Fibroblast of gingiva (primary cell): ENCODE measurements around the gene CDV3.

Experiments used
- DNase-seq: peaks from one replicate; pipeline ENCODE4 v3.0.0-alpha.2; 2011; ENCODE audit warnings: low read depth

Gene CDV3

GRCh38 chr3:133568294-133569014 is 5.0 kb upstream of the CDV3 start:
- DNase-seq, result peak; percentile 66

DNA sequence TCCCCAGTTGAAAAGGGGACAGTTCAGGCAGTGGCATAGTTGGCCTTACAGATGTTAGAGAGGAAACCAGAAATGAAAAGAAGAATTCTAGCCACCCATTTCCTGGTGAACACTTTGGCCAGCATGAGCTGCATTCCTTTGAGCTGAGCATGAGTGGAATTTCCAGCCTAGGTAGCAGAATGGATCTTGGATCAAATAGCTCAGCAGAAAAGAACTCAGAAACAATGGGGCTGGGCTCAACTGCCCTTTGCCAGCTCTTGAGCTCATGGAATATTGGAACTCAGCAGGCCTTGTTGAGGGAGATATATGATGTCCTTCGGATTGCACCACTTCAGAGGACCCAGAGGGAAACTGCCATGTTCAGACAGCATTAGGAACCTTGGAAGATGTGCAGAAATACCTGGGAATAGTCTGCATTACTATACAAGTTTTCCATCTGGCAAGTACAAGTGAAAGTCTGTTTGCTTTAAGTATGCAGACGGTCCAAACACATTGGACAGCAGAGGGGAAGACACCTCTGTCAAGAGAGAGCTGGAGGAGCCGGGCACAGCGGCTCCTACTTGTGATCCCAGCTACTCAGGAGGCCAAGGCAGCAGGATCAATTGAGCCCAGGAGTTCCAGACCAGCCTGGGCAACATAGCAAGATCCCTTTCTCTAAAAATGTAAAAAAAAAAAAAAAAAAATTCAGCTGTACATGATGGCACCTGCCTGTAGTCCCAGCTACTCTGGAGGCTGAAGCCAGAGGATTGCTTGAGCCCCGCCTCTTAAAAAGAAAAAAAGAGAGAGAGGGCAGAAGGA is 3.1 kb upstream of the CDV3 start:
- peak; percentile 88 for DNase-seq

GRCh38 chr3:133570937-133571320 is 2.6 kb upstream of the CDV3 start:
- DNase-seq, result peak; percentile 52

DNA sequence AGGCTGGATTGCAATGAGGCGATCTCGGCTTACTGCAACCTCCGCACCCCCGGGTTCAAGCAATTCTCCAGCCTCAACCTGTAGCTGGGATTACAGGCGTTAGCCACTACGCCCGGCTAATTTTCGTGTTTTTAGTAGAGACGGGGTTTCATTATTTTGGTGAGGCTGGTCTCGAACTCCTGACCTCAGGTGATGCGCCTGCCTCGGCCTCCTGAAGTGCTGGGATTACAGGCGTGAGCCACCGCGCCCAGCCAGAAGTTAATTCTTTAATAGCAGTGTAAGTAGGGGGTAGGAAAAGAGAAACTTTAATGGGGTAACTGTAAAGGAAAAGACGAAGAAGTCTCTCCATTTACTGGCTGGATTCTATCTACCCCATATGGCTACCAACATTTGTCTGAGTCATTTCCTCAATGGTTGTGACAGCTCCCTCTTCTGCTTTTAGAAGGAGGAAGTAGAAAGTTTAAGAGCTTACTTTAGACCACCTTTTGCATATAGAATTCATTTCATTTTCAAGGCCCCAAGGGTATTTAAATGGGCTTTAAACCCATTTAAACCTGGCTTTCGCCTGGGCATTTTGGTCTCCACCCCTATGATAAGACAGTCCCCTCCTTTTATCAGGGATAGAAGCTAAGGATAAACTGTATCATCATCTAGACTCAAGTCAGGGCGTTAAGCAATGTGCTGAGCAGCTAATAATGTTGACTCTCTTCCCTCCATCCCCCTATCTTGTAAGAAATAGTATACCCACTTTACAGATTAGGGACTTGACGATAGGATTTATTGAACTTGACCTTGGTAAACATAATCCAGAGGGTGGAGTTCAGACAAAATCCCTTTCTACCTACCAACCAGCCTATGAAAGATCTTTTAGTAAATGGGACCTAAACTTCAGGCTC is 1.1 kb upstream of the CDV3 start:
- peak; percentile 7 for DNase-seq

DNA sequence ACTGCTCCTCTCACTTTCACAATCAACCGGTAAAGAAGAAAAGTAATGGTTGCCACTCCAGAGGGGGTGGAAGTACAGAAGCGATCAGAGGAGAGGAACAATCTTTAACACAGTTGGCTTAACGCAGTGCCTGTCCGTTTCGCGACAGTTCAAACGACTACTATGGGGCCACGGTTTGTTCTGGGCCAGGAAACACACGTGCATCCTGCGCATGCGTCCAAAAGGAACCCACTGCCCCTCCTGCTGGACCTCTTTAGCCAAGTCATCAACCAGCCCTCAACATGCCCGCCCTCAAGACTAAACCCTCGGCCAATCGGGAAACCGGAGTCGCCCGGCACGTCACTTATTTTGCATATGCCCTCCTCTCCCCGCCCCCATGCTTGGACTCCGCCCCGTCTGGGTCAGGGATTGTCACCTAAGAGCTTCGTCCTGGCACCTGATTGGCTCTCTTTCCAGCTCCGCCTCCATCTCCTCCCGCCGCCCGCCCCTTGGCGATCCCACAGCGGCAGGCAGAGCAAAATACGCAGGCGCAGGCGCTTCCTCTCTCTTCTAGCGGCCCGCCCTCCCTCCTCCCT is 345 bp upstream of the CDV3 start:
- DNase-seq, result peak; percentile 100

- DNase-seq, result peak; percentile 53
Observed at GRCh38 chr3:133574260-133574881, 885 bp downstream of the CDV3 start.

- no peak for DNase-seq
Observed at GRCh38 chr3:133575086-133575485, 1.6 kb downstream of the CDV3 start.

DNA sequence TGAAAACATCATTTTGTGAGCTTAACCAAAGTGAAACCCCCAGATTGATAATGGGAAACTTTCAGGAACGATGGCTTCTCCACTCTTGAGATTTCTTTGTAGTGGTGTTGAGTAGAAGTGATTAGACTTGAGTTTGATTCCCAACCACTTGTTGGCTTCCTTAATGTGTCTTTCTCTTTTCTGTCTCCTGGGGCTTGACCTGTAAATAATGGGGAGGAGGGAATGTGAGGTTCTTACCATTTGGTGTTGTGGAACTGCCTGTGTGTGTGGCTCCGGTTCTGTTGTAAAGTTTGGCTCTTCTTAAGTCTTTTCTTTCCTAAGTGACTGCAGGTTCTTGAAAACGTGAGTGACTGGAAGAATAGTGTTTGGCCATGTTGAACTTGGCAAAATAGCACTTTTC is 2.7 kb downstream of the CDV3 start:
- DNase-seq, result no peak

DNA sequence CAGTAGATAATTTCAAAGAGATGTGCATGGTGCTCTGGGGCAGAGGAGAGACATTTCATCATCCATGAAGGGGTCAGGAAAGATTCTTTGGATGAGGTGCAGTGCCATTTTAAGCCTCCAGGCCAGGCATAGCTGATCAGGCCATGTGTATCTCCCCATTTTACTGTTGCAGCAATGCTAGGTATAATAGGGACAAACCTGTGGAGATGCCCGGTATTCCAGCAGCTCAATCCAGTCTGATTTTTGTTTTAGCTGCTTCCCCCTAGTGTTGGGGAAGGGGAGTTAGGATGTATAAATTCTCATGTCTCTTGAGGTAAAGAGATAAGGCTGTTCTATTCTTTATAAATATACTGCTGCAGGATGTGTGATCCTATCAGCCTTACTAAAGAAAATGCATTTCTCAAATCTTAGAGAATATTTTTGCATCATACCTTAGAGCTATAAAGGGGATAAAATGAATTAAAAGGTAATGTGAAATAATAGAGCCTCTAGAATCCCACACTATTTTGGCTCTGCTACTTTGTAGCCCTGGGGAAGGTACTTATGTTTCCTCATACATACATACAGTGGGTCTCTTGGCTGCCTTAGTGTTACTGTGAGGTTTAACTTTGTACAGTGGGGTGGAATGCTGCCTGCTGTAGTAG is 5.2 kb downstream of the CDV3 start:
- peak; percentile 32 for DNase-seq

DNA sequence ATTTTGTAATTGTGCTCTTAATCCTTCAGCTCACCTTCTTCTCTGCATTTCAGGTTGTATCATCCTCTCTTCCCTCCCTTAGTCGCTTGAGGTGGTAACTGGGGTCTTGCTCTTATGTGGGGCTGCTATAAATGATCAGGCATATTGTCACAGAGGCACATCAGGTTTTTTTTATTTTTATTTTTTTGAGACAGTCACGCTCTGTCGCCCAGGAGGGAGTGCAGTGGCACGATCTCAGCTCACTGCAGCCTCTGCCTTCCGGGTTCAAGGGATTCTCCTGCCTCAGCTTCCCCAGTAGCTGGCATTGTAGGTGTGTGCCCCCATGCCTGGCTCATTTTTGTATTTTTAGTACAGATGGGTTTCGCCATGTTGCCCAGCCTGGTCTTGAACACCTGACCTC is 9.9 kb downstream of the CDV3 start:
- DNase-seq, result no peak

DNA sequence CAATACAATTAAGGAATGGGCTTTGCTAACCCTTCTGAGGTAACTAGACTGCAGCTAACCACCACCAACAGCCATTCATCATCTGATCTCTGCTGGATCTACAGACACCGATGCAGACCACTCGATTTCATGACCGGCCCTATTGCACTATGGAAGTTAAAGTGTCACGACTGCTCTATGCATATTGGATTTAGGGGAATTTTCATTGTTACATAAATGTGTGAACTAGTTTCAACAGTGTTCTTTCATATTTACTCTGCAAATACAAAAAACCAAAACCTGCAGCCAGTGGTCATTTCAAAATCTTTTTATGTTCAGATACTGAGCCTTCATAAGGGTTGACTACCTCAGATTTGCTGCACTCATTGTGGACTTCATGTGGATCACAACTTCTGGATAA is 14.5 kb downstream of the CDV3 start:
- DNase-seq, result no peak

GRCh38 chr3:133588784-133589465 is 15.4 kb downstream of the CDV3 start:
- DNase-seq, result peak; percentile 33

- DNase-seq, result no peak
Observed at GRCh38 chr3:133589503-133589902, 16.0 kb downstream of the CDV3 start.

GRCh38 chr3:133591271-133591742 is 17.8 kb downstream of the CDV3 start:
- DNase-seq, result peak; percentile 43

GRCh38 chr3:133592843-133593242 is 19.4 kb downstream of the CDV3 start:
- no peak for DNase-seq

DNA sequence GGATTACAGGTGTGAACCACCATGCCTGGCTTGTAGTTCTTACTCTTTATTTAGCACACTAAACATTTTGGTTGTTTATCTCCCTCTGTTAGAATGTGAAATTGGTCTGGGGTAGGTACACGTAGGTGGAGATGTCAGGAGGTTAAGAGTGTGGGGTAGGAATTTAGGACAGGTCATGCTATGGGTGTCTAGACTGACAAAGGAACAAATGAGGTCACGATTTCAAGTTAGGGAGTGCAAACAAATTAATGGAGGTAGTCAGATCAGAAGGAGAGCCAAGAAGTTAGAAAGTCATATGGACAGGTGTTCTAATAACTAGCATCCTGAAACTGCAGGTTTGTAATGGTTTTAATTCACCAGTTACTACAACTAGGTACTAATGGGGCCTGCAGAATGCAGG is 19.8 kb downstream of the CDV3 start:
- DNase-seq, result no peak

DNA sequence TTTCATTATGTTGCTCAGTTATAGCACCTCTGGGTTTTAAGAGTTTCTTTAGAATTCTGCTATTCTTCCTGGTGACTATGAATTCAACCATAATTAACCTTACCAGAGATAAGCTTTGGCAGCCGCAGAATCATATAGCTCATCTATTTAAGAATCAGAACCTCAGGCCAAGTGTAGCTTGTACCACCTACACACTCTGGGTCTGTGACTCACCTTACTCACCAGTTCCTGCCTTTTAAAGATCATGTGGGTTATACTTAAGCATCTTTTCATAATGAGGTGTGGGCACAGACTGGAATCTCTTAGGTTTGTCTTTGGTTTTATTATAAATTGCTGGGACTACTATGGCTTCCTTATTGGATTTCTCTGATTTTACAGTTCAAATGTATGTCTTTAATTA is 21.9 kb downstream of the CDV3 start:
- DNase-seq, result no peak

DNA sequence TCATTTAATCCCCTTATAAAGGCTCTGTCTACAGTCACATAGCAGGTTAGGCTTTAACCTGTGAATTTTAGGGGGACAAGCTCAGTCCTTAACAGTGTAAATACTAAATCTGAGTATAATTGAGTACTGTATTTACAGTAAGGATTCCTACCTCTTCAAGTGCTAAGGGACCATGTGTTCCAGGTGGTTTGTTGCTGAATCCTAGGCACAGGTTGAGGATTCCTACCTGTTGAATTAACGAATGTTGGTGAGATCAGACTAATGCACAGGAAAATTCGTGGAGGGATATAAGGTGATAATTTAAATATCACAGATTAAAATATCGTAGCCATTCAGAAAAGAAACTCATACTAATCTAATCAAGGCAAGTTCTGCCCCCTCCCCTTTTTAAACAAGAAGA is 24.9 kb downstream of the CDV3 start:
- no peak for DNase-seq

- no peak for DNase-seq
Observed at GRCh38 chr3:133599280-133599679, 25.8 kb downstream of the CDV3 start.

DNA sequence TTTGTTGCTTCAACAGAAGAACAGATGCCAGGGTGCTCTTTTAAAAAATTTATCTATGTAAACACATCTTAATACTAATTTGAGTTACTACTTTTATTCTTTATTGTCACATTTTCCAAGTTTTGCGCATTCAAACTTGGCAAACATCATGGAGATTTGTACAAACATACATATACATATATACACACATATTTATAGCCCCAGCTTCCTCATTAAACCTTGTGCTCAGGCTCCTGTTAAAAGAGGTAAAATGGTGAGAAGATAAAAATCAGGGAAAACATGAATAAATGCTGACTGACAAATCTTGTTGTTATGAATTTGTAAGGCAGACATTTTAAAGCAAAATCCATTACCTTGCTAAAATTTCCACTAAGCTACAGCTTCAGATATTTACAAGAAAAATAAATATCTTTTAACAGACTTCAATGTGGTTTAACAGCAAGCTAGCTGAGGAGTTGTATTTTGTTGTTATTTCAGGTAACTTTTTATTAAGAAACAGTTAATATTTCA is 27.1 kb downstream of the CDV3 start:
- no peak for DNase-seq
